ENCODE data around the gene AKNA.

Gene AKNA

DNA sequence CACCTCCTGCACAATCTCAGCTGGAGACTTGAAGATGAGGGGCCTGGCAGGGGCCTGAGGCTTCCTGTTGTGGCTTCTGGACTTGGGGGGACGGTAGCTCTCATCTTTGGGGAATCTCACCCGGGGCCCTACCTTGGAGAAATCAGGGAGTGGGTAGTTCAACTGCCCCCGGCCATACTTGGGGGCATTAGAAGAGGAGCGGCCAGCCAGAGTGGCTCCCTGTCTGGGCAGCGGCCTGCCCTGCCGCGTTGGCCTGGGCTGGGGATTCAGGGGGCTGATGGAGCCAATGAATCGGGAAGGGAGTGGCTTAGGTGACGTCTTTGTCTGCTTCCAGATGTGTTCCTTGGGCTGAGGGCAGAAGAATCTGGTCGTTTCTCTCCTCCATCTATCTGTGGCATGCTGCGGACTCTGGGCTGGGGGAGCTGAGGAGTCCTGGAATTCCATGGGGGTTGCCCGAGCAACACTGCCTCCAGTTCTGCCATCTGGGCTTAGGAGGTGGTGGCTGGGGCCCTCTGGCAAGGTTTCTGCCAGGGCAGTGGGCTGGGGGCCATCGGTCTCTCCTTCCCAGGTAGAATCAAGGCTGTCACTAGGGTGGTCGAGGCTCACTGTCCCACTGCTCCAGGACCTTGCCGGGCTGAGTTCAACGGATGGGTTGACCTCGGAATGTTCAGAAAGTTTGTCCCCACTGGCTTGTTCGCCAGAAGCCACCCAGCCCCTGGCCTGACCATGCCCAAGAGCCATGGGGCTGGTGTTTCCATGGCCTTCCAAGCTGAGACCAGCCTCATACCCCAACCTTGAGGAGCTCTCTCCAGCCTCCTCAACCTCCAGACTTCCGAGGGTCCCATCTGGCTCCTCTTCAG is 11.0 kb downstream of the AKNA start:
- DNase-seq (ENCODE audit: low read depth), result no peak

DNA sequence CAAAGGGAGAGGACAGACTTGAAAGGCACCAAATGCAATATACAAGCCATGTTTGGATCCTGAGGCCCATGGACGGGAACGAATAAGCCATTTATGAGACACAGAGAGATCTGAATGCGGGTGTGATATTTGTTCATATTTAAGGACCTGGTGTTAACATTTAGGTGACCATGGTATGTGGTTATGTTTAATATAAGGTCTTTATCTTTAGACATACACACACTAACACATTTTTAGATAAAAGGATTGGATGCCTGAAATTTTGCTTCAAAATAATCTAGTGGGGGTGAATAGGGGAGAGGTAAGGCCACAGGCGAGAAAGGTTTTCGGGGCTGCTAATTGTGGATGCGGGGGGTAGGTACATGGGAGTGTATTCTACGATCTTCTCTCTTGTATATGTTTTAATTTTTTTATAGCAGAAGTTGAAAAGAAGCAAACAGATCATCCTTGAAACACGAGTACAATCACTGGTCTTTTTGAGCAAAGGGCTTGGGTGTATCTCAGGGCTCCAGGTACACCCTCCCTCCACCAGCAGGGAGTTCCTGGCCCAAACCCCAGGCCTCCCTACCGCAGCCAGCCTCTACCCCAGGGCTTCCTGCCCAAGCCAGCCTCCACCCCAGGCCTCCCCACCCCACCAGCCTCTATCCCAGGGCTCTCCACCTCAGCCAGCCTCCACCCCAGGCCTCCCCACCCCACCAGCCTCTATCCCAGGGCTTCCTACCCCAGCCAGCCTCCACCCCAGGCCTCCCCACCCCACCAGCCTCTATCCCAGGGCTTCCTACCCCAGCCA is 12.2 kb downstream of the AKNA start:
- no peak for DNase-seq (ENCODE audit: low read depth)

DNA sequence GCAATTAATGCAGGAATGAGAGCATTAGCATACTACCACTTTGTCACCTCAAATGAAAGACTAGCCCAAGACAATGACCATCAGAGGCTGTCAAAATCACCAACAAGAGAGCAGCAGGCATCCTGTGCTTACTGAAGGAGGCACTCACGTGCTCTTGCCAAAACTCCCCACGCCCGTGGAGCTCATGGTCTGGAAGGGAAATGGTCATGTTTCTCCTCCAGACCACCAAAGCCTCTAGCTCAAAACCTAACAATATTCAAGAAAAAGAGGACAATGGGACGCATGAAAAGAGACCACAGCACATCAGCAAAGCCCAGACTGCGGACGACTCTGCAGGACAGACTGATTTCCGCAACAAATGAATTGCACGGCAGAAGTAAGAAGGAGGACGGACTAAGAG is 12.8 kb downstream of the AKNA start:
- DNase-seq (ENCODE audit: low read depth), result no peak

DNA sequence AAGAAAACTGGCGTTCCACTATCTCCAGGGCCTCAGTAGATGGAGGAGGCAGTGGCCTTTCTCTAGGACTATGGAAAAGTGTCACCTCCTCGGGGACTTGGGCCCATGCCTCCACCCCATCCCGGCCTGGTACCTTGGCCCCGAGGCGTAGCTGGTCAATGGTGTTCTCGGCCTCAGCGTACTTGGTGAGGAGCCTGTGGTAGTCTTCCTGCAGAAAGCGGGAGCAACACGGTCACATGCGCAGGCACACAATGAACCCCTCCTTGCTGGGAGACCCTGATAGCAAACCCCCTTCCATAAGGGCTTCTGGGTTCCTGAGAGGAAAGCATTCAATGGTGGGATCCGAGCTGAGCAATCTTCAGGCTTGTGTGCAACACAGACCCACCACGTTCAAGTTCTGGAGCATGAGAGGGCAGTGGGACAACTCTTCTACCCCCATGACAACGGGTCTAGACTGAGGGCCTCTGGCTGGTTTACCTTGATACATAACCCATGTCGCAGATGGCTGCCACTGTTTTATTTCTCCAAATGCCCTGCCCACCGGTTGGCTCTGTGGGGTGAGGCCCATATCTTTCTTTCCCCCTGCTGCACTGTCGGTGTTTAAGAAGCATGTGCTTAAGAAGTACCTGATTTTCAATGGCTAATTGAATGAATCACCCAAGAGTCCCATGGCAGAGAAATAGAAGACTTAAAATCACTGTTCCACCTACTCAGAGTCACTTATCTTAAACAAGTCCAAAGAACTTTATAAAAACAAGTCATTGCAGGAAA is 13.6 kb downstream of the AKNA start:
- DNase-seq (ENCODE audit: low read depth), result no peak

DNA sequence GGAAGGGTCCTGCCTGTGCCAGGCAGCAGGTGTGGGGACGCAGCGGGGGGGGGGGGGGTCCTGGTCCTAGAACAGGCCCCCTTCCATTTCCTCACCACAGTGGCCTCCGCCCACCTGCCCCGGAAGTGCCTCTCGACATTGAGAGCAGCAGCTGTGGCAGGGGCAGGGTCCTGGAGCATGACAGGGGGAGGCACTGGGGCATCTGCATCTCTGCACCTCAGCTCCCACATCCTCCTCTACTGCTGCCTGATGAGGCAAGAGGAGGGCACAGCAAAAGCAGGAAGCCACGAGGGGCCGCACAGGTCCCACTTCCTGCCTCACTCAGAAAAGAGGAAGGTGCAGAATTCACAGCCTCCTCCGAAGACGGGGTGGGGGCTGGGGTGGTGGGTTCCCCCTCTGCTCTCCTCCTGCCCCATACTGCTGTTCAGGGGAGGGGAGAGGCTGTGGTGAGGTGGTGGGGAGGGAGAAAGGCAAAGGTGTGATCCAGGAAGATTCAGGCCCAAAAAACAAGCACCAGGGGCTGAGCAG is 14.8 kb downstream of the AKNA start:
- DNase-seq (ENCODE audit: low read depth), result peak; percentile 71

DNA sequence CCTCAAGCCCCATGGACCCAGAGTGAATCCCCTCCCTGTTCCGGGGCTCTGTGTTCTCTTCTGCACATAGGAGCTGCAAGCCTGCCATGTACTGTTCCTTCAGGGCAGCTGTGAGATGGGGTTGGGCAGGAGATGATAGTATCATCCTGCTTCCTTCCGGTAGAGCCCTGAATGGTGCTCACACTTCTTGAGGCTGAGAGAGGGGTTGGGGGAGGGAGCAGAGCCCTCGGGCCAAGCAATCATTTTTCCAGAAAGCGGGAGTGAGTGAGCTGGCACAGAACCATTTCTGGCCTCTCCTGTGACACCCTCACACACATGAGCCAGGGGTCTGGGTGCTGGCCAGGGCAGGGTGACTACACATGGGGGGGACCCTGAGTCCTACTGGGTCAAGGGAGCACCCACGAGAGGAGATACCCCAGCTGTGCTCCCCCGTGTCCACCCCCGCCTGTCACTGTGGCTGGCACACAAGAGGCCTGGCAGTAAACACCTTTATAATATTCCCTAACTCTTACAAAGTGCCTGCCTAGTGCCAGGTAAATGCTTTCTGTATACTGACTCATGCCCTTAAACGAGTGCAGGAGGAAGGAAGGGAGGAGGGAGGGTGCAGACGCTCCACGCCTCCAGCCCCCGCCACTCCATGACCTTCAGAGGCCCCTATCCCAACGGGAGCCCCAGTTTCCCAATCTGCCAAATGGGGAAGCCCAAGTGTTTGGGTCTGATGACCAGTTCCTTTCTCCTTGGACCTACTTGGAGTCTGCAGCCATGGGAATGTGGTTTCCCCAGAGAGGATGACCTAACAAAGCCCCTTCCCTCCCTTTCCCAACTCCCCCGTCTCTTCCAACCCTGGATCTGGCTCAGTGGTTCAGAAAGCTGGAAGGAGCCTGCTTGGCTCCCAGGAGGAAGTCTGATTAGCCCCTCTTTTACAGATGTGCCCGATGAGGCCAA is 15.5 kb downstream of the AKNA start:
- DNase-seq (ENCODE audit: low read depth), result no peak

DNA sequence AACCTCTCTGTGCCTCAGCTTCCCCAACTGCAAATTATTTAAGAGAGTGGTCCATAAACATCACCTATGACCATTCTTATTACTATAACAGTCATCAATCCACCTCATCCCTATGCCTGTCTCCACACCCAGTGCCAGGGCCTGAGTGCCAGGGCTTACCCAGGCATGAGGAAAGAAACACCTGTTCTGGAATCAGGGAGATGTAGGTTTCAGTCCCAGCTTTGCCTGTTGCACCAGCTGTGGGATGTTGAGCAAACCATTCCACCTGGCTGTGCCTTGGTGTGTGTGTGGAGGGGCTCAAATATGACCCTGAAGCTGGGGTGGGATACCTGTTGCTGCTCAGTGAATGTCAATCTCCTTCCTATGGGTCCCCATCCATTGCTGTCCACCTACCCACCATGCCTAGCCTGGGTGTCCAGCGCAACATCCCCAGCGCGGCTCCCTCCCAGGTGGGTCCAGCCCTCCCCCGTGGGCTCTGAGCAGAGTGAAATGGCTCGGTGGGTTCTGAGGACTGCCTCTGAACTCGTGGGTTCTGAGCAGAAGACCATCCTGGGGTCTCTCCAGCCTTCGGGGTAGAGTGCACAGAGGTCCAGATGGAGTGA is 16.3 kb downstream of the AKNA start:
- no peak for DNase-seq (ENCODE audit: low read depth)

DNA sequence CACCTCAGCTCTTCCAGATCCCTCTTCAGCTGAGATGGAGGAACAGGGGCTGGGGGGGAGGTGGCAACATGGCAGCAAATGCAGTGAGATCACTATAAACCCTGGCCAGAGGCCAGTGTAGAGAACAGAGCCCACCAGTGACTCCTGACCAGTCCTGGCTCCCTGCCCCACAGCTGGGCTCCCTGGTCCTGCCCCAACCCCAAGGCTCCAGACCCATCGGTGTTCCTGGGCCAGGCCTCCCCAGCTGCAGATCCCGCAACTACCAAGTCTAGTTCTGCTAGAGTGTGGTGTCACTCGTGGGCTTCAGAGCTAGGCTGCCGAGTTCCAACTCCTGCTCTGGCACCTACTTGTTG is 16.8 kb downstream of the AKNA start:
- no peak for DNase-seq (ENCODE audit: low read depth)

DNA sequence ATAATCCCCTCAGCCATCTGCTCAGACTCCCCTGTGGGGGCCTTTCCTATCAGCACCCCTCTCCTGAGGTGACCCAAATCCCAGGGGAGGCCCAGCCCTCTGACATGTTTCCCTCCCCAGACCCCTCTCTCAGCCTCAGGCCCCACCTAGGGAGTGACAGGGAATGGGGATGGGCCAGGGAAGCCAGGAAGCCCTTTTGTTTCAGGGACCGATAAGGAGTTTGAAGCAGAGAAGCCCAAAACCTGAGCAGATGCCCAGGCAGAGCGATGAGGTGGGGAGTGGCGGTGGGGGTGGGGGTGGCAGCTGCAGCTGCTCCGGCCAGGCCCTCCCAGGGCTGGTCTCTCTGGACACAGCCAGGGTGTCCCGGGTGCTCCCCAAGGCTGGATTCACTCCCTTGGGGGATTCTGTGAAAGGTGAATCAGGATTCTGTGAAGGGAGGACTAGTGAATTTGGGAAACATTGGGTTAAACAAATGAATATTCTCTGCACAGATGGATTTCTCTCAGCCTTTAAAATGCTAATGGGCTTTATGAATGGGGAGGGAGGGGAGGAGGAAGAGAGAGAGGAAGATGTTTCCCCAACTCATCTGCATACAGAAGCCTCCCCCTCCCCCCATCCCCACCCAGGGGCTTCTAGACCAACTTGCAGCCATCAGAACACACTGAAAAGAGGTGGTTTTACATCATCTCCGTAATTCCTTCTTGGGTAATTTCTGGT is 17.4 kb downstream of the AKNA start:
- no peak for DNase-seq (ENCODE audit: low read depth)

DNA sequence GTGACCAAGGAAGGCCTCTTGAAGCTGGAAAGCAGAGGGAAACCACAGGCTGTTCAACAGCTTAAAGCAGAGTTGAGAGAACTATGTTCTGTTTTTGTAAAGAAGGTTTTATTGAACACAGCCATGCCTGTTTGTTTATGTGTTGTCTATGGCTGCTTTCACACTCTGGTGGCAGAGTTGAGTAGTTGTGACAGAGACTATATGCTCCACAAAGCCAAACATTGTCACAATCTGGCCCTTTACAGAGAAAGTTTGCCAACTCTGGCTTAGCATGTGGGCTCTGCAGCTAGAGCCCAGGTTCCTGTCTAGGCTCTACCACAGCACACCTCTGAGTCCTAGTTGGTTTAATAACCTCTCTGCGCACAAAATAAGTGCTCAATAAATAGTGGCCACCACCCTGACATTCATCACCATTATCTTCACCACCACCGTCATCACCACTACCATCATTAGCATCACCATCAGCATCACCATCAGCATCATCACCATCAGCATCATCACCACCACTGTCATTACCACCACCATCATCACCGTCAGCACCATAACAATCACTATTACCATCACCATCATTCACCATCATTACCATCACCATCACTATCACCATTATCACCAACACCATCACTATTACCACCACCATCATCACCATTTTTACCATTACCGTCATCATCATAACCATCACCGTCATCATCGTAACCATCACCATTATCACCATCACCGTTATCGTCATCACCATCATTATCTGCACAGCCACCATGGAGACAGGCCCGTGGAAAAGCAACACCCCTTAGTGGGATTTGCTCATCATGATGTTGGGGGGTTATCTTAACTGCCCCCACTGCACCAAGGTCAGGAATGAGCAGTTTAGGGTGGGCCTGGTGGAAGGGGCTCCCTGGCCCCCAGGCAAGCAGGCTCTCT is 18.3 kb downstream of the AKNA start:
- no peak for DNase-seq (ENCODE audit: low read depth)

DNA sequence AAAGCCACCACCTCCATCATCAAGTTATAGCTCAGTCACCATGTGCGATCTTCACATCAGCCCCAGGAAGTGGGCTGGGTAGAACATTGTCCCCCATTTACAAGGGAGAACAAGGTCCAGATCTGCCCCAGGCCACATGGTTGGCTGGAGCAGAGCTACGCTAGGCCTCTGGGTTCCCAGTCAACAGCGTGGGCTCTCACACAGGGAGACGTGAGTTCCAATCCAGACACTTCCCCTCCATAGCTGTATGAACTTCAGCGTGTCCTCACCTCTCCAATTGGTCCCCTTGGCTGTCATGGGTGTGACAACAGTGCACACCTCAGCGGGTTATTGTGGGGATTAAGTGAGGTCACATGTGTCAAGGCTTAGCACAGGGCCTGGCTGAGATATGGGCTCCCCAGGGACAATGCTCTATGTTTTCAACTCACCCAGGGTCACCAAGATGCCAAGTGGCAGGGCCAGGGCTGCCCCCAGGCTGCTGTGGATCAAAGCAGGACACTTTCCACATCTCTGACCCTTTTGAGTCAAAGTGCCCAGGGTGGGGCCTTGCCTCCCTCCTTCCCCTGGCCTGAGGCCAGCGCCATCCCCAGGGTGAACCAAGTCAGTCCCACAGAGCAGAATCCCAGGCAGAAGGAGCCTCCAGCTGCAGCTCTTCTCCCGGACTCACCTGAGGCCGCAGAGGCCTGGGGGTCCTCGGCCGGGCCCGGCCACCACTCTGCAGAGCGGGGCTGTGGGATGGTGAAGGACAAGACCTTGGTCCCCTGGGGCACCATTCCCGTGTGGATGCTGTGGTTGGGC is 19.8 kb downstream of the AKNA start:
- no peak for DNase-seq (ENCODE audit: low read depth)

DNA sequence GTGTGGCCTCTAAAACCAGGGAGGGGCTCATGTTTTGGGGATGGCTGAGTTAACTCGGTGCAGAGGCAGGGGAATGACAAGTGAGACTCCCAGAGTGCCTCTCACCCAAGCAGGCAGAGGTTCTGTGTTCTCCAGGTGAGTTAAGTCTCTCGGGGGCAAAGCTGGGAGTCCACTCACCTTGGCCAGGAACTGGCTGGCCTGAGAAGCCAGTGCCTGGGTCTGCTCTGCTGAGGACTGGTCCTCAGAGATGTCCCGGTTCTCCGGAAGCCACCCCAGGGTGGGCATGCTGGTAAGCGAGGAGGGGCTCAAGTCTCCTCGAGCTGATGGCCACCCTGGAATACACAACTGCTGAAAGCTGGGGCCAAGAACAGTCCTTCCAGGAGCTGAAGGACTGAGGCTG is 20.4 kb downstream of the AKNA start:
- DNase-seq (ENCODE audit: low read depth), result no peak

DNA sequence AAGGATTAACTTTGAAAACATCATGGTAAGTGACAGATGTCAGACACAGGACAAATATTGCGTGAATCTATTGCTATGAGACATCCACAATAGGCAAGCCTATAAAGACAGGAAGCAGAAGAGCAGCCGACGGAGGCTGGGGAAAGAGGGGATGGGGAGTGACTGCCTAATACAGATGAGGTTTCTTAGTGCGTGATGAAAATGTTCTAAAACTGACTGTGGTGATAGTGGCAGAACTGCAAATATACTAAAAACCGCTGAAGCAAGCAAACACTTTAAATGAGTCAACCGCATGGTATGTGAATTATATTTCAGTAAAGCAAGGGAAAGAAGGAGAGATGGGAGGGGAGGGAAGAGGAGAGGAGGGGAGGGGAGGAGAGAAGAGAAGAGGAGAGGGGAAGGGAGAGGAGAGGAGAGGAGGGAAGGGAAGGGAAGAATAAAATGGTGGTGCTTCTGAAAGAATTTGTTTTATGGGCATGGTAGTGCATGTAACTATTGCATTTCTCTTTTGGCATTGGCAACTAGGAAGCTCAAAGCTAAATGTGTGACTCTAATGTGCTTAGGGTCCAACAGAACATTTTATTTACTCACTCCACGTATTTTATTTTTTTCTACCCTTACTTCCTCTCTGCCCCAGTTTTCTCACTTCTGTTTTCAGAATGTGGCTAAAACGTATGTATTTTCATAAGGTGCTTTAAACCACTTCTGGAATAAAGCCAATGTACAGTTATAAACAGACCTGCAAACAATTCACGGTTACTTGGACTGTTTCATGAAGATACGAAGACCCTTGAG is 21.3 kb downstream of the AKNA start:
- DNase-seq (ENCODE audit: low read depth), result no peak

DNA sequence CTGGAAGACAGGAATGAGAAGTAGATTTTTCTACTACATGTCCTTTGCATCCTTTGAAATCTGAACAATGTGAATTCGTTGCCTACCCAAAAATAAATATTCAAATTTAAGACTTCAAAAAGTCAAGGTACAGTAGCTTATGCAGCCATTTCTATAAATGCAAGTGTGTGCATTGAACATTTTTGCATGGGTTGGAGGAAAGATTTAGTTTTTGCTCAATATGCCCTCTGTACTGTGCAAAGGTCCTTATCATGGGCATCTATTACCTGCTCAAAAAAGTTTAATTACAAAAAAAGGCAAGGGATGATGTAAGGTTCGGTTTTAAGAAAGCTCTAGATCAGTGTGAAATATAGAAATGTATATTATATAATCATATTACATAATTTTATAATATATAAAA is 22.6 kb downstream of the AKNA start:
- no peak for DNase-seq (ENCODE audit: low read depth)

DNA sequence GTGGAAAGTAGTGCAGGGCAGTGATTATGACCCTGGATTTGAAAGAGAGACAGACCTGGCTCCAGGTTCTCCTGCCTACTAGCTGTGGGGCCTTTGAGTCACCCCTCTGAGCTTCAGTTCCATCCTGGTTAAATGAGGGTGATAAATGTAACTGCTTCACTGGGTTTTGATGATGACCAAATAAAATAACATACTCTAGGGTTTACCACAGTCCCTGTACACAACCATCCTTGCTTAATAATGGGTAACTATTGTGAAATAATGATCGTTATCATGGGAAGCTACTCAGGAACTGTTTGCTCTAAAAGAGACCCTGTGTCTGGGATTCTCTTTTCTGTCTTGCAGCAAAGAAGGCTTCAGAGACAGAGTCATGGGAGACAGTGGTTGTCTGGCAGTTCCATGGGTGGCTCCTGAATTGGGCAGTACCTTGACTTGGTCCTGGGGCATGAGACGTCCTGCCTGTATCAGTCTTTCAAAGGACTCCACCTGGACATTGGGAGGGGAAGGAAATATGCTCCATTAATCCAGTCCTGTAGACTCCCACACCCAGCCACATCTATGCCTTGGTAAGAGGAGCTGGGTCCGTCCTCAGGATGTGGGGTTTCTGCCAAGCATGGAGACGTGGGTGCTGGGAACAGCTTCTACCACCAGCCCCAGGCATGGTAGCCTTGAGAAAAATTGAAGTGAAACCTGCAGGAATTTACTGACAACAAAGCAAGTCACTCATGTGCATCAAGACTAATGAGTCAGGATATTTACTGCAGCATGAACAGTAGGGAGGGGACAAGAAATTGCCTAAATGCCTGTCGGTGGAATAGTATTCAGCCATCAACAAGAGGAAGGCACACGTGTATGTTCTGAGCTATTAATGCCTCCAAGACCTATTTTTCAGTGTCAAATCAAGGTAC is 23.4 kb downstream of the AKNA start:
- no peak for DNase-seq (ENCODE audit: low read depth)

DNA sequence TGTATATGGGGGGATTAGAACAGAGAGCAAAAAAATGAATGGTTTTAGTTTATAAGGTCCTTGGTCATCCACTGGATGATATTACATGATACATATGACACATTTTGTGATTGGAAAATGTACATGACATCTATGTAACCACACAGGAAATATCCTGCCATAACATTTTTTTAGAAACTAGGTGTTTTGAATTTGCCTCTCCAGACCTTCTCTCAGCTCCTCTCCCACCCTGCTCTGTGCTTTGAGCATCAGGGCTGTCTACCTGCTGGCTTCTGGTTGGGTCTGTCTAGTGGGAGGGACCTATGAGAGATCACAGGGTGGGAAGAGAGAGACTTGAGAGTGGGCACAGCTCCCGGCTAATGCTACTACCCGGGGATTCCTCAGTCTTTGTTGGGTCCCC is 24.4 kb downstream of the AKNA start:
- DNase-seq (ENCODE audit: low read depth), result no peak

All from activated T-cell treated with anti-CD3 and anti-CD28 coated beads for 24 hours (primary cell).